Large intestine (tissue), 3 donors: ENCODE data around the gene GCDH. TPM values are rescaled to one million over a fixed set of nuclear protein-coding genes. Genes with fewer than 3 reads are reported as not detected.

Source experiments
- DNase-seq, 2 donors: peaks; one replicate each; pipeline versions ENCODE4 v3.0.0 to v3.0.0-alpha.2; 2013
- H3K27ac ChIP-seq: one replicate; pipeline ENCODE4 v1.5.1; 2013; ENCODE audit warnings: low read length
- H3K27me3 ChIP-seq: 2 replicates; pipeline ENCODE4 v1.6.1; 2013; ENCODE audit warnings: low read length; ENCODE audit not compliant: control insufficient read depth, insufficient read depth
- H3K36me3 ChIP-seq: 2 replicates; pipeline ENCODE4 v1.6.1; 2013; ENCODE audit warnings: low read length; ENCODE audit not compliant: control insufficient read depth, insufficient read depth
- H3K4me1 ChIP-seq: one replicate; pipeline ENCODE4 v1.6.1; 2013; ENCODE audit warnings: low read length; ENCODE audit not compliant: control insufficient read depth, insufficient read depth
- H3K4me3 ChIP-seq: one replicate; pipeline ENCODE4 v1.5.1; 2013; ENCODE audit warnings: low read length
- H3K9me3 ChIP-seq: one replicate; pipeline ENCODE4 v1.6.1; 2013; ENCODE audit warnings: mild to moderate bottlenecking, low read depth, low read length, moderate library complexity; ENCODE audit not compliant: control insufficient read depth
- WGBS: methylation state at CpG from one replicate; pipeline ENCODE4 v1.1.5; 2013; ENCODE audit warnings: low lambda C conversion rate; ENCODE audit not compliant: insufficient coverage; 5-methylcytosine and 5-hydroxymethylcytosine counted together
- polyA plus RNA-seq: library from polyadenylated mRNA; unstranded; fragments of 120-200 nt; gene quantifications from one replicate; pipeline ENCODE4 v1.2.1, GENCODE V29; 2013

GCDH gene
- polyA plus RNA-seq, 1 donor = 25.4 TPM

GRCh38 chr19:12940897-12941296 is 49.9 kb downstream of the GCDH start:
- no peak overlapping the region for H3K27ac ChIP-seq
- H3K27me3 ChIP-seq = no peaks in the 10 kb centered on the region
- peaks cover 33% of the 10 kb centered on the region for H3K4me1 ChIP-seq
- H3K9me3 ChIP-seq = peaks cover 13% of the 10 kb centered on the region
- DNase-seq = no peak
- H3K36me3 ChIP-seq = peaks cover 60% of the 10 kb centered on the region
- WGBS = no CpG with 5 or more reads among the region's 2 CpGs
- no peak overlapping the region for H3K4me3 ChIP-seq

- H3K4me3 ChIP-seq = no peak overlapping the region
- H3K4me1 ChIP-seq = peaks cover 36% of the 10 kb centered on the region
- no peaks in the 10 kb centered on the region for H3K27me3 ChIP-seq
- H3K27ac ChIP-seq = no peak overlapping the region
- no peak for DNase-seq
- H3K36me3 ChIP-seq = peaks cover 73% of the 10 kb centered on the region
- WGBS = 87% methylated on average over 4 of the region's 18 CpGs
- H3K9me3 ChIP-seq = peaks cover 13% of the 10 kb centered on the region
Observed at GRCh38 chr19:12943437-12944044, 52.6 kb downstream of the GCDH start.

GRCh38 chr19:12944104-12944674 is 53.2 kb downstream of the GCDH start:
- no peaks in the 10 kb centered on the region for H3K27me3 ChIP-seq
- H3K27ac ChIP-seq = no peak overlapping the region
- H3K4me3 ChIP-seq = no peak overlapping the region
- no peak for DNase-seq
- no CpG with 5 or more reads among the region's 2 CpGs for WGBS
- H3K4me1 ChIP-seq = peaks cover 36% of the 10 kb centered on the region
- H3K9me3 ChIP-seq = peaks cover 13% of the 10 kb centered on the region
- peaks cover 80% of the 10 kb centered on the region for H3K36me3 ChIP-seq

GRCh38 chr19:12945479-12946091 is 54.6 kb downstream of the GCDH start, which contains the start of gene RAD23A:
Gene RAD23A, plus strand, starts transcription at chr19:12945862. Its CDS starts 87 bp downstream, at chr19:12945949.
- no CpG with 5 or more reads among the region's 62 CpGs for WGBS
- H3K27ac ChIP-seq = peak within 1 kb of the TSS; percentile 92
- peak within 1 kb of the TSS; percentile 67 for H3K4me3 ChIP-seq
- peaks cover 25% of the 10 kb centered on the region for H3K4me1 ChIP-seq
- H3K9me3 ChIP-seq = peaks cover 9% of the 10 kb centered on the region
- H3K27me3 ChIP-seq = no peaks in the 10 kb centered on the region
- H3K36me3 ChIP-seq = peaks cover 79% of the 10 kb centered on the region
- DNase-seq = peak; percentile 98 to 99

- peak; percentile 64 to 79 for DNase-seq
- H3K4me1 ChIP-seq = peaks cover 20% of the 10 kb centered on the region
- no CpG with 5 or more reads among the region's 40 CpGs for WGBS
- H3K36me3 ChIP-seq = peaks cover 79% of the 10 kb centered on the region
- H3K27ac ChIP-seq = peak overlapping the region; percentile 92
- H3K4me3 ChIP-seq = peak overlapping the region; percentile 67
- H3K27me3 ChIP-seq = no peaks in the 10 kb centered on the region
- H3K9me3 ChIP-seq = peaks cover 9% of the 10 kb centered on the region
Observed at GRCh38 chr19:12946092-12946721, 55.2 kb downstream of the GCDH start.

- no peaks in the 10 kb centered on the region for H3K27me3 ChIP-seq
- peaks cover 77% of the 10 kb centered on the region for H3K36me3 ChIP-seq
- H3K27ac ChIP-seq = peak overlapping the region; percentile 92
- WGBS = 27% methylated on average over 6 of the region's 14 CpGs
- H3K9me3 ChIP-seq = peaks cover 9% of the 10 kb centered on the region
- no peak for DNase-seq
- peaks cover 20% of the 10 kb centered on the region for H3K4me1 ChIP-seq
- peak overlapping the region; percentile 67 for H3K4me3 ChIP-seq
Observed at GRCh38 chr19:12946731-12947496, 56.0 kb downstream of the GCDH start.

- Histone ChIP-seq H3K27ac (no peak overlapping the region), H3K4me3 (no peak overlapping the region), H3K4me1 (peaks cover 20% of the 10 kb centered on the region), H3K9me3 (peaks cover 9% of the 10 kb centered on the region), H3K27me3 (no peaks in the 10 kb centered on the region), H3K36me3 (peaks cover 77% of the 10 kb centered on the region)
- 100% methylated on average over 1 of the region's 28 CpGs for WGBS
- DNase-seq = no peak
Observed at GRCh38 chr19:12947702-12948611, 57.0 kb downstream of the GCDH start.

- DNase-seq = no peak
- no CpG with 5 or more reads among the region's 30 CpGs for WGBS
- Histone ChIP-seq H3K27ac (no peak overlapping the region), H3K9me3 (peaks cover 4% of the 10 kb centered on the region), H3K36me3 (peaks cover 78% of the 10 kb centered on the region), H3K4me1 (peaks cover 19% of the 10 kb centered on the region), H3K27me3 (no peaks in the 10 kb centered on the region), H3K4me3 (no peak overlapping the region)
Observed at GRCh38 chr19:12948612-12949362, 57.8 kb downstream of the GCDH start.
